Measurements from ENCODE around the gene STK32C. TPM values are rescaled to one million over a fixed set of nuclear protein-coding genes. Genes with fewer than 3 reads are reported as not detected.

STK32C gene
- total and polyA plus RNA-seq, 10 donors, result 9.6 to 27.8 (median 15.7) TPM

DNA sequence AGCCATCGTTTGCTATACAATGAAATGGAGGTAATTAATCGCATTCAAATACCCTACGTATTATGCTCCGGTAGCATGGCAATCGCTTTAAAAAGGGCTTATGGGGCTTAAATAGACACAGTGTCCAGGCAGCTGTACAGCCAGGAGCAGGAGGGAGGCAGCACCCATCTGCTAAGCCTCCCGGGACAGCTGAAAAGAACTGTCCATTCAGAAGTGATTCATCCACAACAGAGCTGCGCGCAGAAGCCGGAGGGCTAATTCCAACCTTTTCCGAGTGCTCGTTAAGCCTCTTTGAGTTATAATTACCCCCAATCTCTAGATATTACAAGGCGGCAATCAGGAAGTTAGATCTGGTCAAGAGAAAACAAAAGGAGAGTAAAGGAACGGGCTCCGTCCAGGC lies 62.7 kb downstream of the STK32C start:
- Histone ChIP-seq H3K27ac (no peak overlapping the region), H3K27me3 (replicated peaks in 1 of 7) (no peaks in the 10 kb centered on the region), H3K4me3 (no peak overlapping the region), H3K36me3 (no peaks in the 10 kb centered on the region), H3K9me3 (no peaks in the 10 kb centered on the region), H3K4me1 (peaks cover 0 to 20% (median 8%) of the 10 kb centered on the region in 6 donors)
- TF ChIP-seq POLR2A (IDR thresholded peaks at IDR 0.05), result no peak
- no peak for TF ChIP-seq POLR2AphosphoS5 (IDR thresholded peaks at IDR 0.05)
- TF ChIP-seq, protein P1, sequence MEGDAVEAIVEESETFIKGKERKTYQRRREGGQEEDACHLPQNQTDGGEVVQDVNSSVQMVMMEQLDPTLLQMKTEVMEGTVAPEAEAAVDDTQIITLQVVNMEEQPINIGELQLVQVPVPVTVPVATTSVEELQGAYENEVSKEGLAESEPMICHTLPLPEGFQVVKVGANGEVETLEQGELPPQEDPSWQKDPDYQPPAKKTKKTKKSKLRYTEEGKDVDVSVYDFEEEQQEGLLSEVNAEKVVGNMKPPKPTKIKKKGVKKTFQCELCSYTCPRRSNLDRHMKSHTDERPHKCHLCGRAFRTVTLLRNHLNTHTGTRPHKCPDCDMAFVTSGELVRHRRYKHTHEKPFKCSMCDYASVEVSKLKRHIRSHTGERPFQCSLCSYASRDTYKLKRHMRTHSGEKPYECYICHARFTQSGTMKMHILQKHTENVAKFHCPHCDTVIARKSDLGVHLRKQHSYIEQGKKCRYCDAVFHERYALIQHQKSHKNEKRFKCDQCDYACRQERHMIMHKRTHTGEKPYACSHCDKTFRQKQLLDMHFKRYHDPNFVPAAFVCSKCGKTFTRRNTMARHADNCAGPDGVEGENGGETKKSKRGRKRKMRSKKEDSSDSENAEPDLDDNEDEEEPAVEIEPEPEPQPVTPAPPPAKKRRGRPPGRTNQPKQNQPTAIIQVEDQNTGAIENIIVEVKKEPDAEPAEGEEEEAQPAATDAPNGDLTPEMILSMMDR (IDR thresholded peaks at IDR 0.05 in 8 of 11, conservative IDR thresholded peaks at IDR 0.05 in 3 of 11), result no peak
- intact Hi-C loops (cut with DNase I; ENCODE audit: low total_unique reads), result no loop called here
- DNase-seq, result no peak
- WGBS, 5 donors, result 92 to 97% (median 93%) methylated on average over 14 of the region's 14 CpGs

DNA sequence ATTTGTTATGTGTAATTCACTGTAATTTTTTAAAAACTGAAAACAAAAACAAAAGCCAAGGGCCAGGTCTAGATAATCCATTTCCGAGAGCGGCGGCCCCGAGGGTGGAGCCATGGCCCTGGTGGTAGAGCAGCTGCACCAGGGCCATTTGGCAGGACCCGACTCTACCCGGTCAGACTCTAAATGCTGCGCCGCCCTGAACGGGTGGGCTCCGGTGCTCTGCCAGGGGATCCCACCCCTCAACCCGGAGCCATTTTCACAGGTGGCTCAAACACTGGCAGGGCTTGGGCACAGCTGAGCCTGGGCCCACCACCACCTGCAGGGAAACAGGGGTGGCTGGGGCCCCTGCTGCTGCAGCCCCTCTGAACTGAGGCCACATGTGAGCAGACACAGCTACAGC lies 64.1 kb downstream of the STK32C start:
- Histone ChIP-seq H3K9me3 (no peaks in the 10 kb centered on the region), H3K4me1 (peaks cover 0 to 7% (median 4%) of the 10 kb centered on the region in 6 donors), H3K4me3 (no peak overlapping the region), H3K36me3 (no peaks in the 10 kb centered on the region), H3K27me3 (replicated peaks in 1 of 7) (no peaks in the 10 kb centered on the region), H3K27ac (no peak overlapping the region)
- intact Hi-C loops (cut with DNase I; ENCODE audit: low total_unique reads), result no loop called here
- TF ChIP-seq POLR2AphosphoS5 (IDR thresholded peaks at IDR 0.05), result no peak
- DNase-seq, result no peak
- WGBS, 5 donors, result 89 to 97% (median 93%) methylated on average over 11 of the region's 11 CpGs

DNA sequence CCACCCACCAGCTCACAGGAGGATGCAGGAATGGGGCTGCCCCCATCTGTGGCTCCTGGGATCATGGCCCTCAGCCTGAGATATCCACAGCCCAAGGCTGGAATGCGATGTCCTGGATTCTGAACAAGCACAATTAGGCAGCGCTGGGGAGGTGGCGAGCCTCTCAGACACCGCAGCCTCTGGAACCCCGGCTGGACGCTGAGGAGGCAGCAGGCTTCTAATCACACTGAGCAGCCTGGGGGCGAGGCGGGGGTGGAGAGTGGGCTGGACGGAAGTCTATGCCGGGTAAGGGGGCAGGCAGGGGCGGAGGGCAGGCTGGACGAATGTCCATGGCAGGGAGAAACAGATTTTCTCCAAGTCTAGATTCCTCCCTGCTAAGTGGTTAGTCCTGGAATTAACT lies 64.6 kb downstream of the STK32C start:
- Histone ChIP-seq H3K27ac (no peak overlapping the region), H3K4me1 (peaks cover 0 to 2% (median under 1%) of the 10 kb centered on the region in 6 donors), H3K36me3 (no peaks in the 10 kb centered on the region), H3K9me3 (no peaks in the 10 kb centered on the region), H3K27me3 (replicated peaks in 1 of 7) (no peaks in the 10 kb centered on the region), H3K4me3 (no peak overlapping the region)
- intact Hi-C loops (cut with DNase I; ENCODE audit: low total_unique reads), result no loop called here
- DNase-seq, result no peak
- WGBS, 5 donors, result 81 to 94% (median 86%) methylated on average over 10 to 12 of the region's 12 CpGs
- TF ChIP-seq, protein P1 (IDR thresholded peaks at IDR 0.05 in 8 of 11, conservative IDR thresholded peaks at IDR 0.05 in 3 of 11), result no peak
- no peak for TF ChIP-seq POLR2AphosphoS5 (IDR thresholded peaks at IDR 0.05)
- TF ChIP-seq POLR2A (IDR thresholded peaks at IDR 0.05), result no peak

DNA sequence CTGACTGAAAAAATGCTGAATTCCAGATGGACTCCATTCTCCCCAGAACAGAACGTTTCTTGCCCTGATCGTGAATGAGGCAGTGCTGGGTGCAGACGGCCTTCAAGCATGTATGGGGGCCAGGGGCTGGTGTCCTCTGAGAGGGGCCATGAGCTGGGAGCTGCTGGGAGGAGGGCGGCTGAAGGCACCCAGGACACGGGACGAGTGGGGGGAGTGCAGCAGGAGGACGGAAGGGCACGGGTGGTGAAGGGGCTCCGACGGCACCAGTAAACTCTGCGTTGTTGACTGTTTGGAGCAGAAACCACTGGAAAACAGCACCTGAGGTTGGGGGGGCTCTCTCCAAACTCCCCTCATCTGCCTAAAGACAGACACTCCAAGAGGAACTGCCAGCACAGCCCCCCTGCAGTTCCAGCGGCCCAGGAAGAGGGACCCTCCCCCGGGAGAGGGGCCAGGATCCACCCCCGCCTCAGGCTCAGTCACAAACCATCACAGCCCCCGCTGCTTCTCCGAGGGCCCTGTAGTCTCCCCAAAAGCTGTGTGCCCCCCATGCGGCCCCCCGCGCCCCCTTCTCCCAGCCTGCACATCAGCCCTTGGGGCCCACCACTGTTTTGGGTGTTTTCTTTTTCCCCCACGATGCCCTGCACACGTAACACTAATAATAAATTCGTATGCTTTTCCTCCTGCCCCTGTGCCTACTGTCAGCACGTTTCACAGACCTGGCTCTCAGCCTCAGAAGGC lies 65.5 kb downstream of the STK32C start:
- intact Hi-C loops (cut with DNase I; ENCODE audit: low total_unique reads), result no loop called here
- Histone ChIP-seq H3K9me3 (no peaks in the 10 kb centered on the region), H3K36me3 (no peaks in the 10 kb centered on the region), H3K4me3 (no peak overlapping the region), H3K27me3 (replicated peaks in 1 of 7) (no peaks in the 10 kb centered on the region), H3K4me1 (no peaks in the 10 kb centered on the region), H3K27ac (no peak overlapping the region)
- 82 to 90% (median 84%) methylated on average over 23 of the region's 23 CpGs for WGBS, 5 donors
- TF ChIP-seq POLR2A (IDR thresholded peaks at IDR 0.05) (no peak), POLR2AphosphoS5 (IDR thresholded peaks at IDR 0.05) (no peak)
- TF ChIP-seq, protein P1 (IDR thresholded peaks at IDR 0.05 in 8 of 11, conservative IDR thresholded peaks at IDR 0.05 in 3 of 11), result no peak
- no peak for DNase-seq

Measured in spleen (tissue), 11 donors.